ENCODE results near the gene SAG. TPM values are rescaled to one million over a fixed set of nuclear protein-coding genes. Genes with fewer than 3 reads are reported as not detected.

The SAG gene
- total and polyA plus RNA-seq, 2 experiments from 2014 or later = not detected

DNA sequence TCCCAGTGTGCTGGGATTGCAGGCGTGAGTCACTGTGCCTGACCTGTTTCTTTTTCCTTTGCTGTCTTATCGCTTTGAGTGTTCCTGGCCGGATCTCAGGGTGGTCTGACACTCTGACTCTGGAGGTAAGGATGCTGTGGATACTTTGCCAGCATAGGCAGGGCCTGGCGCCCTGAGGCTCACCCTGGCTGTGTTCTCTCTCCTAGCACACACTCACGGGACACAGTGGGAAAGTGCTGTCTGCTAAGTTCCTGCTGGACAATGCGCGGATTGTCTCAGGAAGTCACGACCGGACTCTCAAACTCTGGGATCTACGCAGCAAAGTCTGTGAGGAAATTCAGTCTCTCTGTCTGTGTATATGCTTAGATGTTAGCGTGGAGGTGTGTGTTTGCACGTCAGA is 18.0 kb upstream of the SAG start:
- H3K4me3 Mint-ChIP-seq = no peak overlapping the region
- ATAC-seq (no peak), DNase-seq (ENCODE audit: low spot score) (no peak)
- no peaks in the 10 kb centered on the region for H3K27me3 ChIP-seq (ENCODE audit: insufficient read depth)
- no peaks in the 10 kb centered on the region for H3K4me1 ChIP-seq (ENCODE audit: insufficient read depth)
- no peak overlapping the region for H3K4me2 ChIP-seq
- H3K9me3 Mint-ChIP-seq = no peaks in the 10 kb centered on the region
- TF ChIP-seq, protein P1, sequence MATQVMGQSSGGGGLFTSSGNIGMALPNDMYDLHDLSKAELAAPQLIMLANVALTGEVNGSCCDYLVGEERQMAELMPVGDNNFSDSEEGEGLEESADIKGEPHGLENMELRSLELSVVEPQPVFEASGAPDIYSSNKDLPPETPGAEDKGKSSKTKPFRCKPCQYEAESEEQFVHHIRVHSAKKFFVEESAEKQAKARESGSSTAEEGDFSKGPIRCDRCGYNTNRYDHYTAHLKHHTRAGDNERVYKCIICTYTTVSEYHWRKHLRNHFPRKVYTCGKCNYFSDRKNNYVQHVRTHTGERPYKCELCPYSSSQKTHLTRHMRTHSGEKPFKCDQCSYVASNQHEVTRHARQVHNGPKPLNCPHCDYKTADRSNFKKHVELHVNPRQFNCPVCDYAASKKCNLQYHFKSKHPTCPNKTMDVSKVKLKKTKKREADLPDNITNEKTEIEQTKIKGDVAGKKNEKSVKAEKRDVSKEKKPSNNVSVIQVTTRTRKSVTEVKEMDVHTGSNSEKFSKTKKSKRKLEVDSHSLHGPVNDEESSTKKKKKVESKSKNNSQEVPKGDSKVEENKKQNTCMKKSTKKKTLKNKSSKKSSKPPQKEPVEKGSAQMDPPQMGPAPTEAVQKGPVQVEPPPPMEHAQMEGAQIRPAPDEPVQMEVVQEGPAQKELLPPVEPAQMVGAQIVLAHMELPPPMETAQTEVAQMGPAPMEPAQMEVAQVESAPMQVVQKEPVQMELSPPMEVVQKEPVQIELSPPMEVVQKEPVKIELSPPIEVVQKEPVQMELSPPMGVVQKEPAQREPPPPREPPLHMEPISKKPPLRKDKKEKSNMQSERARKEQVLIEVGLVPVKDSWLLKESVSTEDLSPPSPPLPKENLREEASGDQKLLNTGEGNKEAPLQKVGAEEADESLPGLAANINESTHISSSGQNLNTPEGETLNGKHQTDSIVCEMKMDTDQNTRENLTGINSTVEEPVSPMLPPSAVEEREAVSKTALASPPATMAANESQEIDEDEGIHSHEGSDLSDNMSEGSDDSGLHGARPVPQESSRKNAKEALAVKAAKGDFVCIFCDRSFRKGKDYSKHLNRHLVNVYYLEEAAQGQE (IDR thresholded peaks at IDR 0.05; ENCODE audit: unreplicated experiment) = no peak
- TF ChIP-seq, protein P2, sequence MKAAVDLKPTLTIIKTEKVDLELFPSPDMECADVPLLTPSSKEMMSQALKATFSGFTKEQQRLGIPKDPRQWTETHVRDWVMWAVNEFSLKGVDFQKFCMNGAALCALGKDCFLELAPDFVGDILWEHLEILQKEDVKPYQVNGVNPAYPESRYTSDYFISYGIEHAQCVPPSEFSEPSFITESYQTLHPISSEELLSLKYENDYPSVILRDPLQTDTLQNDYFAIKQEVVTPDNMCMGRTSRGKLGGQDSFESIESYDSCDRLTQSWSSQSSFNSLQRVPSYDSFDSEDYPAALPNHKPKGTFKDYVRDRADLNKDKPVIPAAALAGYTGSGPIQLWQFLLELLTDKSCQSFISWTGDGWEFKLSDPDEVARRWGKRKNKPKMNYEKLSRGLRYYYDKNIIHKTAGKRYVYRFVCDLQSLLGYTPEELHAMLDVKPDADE (IDR thresholded peaks at IDR 0.05) = no peak
- TF ChIP-seq, protein P3, sequence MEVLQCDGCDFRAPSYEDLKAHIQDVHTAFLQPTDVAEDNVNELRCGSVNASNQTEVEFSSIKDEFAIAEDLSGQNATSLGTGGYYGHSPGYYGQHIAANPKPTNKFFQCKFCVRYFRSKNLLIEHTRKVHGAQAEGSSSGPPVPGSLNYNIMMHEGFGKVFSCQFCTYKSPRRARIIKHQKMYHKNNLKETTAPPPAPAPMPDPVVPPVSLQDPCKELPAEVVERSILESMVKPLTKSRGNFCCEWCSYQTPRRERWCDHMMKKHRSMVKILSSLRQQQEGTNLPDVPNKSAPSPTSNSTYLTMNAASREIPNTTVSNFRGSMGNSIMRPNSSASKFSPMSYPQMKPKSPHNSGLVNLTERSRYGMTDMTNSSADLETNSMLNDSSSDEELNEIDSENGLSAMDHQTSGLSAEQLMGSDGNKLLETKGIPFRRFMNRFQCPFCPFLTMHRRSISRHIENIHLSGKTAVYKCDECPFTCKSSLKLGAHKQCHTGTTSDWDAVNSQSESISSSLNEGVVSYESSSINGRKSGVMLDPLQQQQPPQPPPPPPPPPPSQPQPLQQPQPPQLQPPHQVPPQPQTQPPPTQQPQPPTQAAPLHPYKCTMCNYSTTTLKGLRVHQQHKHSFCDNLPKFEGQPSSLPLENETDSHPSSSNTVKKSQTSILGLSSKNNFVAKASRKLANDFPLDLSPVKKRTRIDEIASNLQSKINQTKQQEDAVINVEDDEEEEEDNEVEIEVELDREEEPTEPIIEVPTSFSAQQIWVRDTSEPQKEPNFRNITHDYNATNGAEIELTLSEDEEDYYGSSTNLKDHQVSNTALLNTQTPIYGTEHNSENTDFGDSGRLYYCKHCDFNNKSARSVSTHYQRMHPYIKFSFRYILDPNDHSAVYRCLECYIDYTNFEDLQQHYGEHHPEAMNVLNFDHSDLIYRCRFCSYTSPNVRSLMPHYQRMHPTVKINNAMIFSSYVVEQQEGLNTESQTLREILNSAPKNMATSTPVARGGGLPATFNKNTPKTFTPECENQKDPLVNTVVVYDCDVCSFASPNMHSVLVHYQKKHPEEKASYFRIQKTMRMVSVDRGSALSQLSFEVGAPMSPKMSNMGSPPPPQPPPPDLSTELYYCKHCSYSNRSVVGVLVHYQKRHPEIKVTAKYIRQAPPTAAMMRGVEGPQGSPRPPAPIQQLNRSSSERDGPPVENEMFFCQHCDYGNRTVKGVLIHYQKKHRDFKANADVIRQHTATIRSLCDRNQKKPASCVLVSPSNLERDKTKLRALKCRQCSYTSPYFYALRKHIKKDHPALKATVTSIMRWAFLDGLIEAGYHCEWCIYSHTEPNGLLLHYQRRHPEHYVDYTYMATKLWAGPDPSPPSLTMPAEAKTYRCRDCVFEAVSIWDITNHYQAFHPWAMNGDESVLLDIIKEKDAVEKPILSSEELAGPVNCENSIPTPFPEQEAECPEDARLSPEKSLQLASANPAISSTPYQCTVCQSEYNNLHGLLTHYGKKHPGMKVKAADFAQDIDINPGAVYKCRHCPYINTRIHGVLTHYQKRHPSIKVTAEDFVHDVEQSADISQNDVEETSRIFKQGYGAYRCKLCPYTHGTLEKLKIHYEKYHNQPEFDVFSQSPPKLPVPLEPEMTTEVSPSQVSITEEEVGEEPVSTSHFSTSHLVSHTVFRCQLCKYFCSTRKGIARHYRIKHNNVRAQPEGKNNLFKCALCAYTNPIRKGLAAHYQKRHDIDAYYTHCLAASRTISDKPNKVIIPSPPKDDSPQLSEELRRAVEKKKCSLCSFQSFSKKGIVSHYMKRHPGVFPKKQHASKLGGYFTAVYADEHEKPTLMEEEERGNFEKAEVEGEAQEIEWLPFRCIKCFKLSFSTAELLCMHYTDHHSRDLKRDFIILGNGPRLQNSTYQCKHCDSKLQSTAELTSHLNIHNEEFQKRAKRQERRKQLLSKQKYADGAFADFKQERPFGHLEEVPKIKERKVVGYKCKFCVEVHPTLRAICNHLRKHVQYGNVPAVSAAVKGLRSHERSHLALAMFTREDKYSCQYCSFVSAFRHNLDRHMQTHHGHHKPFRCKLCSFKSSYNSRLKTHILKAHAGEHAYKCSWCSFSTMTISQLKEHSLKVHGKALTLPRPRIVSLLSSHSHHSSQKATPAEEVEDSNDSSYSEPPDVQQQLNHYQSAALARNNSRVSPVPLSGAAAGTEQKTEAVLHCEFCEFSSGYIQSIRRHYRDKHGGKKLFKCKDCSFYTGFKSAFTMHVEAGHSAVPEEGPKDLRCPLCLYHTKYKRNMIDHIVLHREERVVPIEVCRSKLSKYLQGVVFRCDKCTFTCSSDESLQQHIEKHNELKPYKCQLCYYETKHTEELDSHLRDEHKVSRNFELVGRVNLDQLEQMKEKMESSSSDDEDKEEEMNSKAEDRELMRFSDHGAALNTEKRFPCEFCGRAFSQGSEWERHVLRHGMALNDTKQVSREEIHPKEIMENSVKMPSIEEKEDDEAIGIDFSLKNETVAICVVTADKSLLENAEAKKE (CRISPR knock-in tag; IDR thresholded peaks at IDR 0.05) = no peak
- TF ChIP-seq, protein P4, sequence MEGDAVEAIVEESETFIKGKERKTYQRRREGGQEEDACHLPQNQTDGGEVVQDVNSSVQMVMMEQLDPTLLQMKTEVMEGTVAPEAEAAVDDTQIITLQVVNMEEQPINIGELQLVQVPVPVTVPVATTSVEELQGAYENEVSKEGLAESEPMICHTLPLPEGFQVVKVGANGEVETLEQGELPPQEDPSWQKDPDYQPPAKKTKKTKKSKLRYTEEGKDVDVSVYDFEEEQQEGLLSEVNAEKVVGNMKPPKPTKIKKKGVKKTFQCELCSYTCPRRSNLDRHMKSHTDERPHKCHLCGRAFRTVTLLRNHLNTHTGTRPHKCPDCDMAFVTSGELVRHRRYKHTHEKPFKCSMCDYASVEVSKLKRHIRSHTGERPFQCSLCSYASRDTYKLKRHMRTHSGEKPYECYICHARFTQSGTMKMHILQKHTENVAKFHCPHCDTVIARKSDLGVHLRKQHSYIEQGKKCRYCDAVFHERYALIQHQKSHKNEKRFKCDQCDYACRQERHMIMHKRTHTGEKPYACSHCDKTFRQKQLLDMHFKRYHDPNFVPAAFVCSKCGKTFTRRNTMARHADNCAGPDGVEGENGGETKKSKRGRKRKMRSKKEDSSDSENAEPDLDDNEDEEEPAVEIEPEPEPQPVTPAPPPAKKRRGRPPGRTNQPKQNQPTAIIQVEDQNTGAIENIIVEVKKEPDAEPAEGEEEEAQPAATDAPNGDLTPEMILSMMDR (conservative IDR thresholded peaks at IDR 0.05; ENCODE audit: low read depth in 2 of 2) = no peak
- TF ChIP-seq NANOG (IDR thresholded peaks at IDR 0.05; ENCODE audit: borderline replicate concordance) = no peak
- no peak overlapping the region for H3K27ac Mint-ChIP-seq
- no peak overlapping the region for H3K27ac ChIP-seq (ENCODE audit: low read depth)
- peaks cover 3% of the 10 kb centered on the region for H3K27me3 Mint-ChIP-seq (ENCODE audit: insufficient read depth, low read depth, poor library complexity)
- peaks cover 88% of the 10 kb centered on the region for H3K36me3 Mint-ChIP-seq (ENCODE audit: low read depth)
- no peak overlapping the region for H2AFZ ChIP-seq
- H3F3A ChIP-seq (replicated peaks; ENCODE audit: low read depth) = no peaks in the 10 kb centered on the region
- H3K9me2 ChIP-seq (ENCODE audit: insufficient read depth) = no peaks in the 10 kb centered on the region
- H3K4me3 ChIP-seq = no peak overlapping the region
- peaks cover 37% of the 10 kb centered on the region for H3K36me3 ChIP-seq (ENCODE audit: insufficient read depth)
- H4K20me1 ChIP-seq (replicated peaks; ENCODE audit: insufficient read depth) = peaks cover 22% of the 10 kb centered on the region
- H3K4me1 Mint-ChIP-seq = no peaks in the 10 kb centered on the region
- H3K79me2 ChIP-seq (replicated peaks; ENCODE audit: insufficient read depth) = peaks cover 11% of the 10 kb centered on the region; the same call in 1 of the 2 replicates
